SK-N-SH treated with all-trans-retinoic acid at 6 μM for 48 hours (cell line): ENCODE measurements around the gene FNDC1.

Experiments used
- TOX ChIP-seq: fragments of 250-450 bp; sonication (Bioruptor Pico); IDR thresholded peaks from 2 replicates; pipeline ENCODE4 v1.8.0; 2021; ENCODE audit warnings: mild to moderate bottlenecking, moderate library complexity, borderline replicate concordance
- ZFP3 ChIP-seq: fragments of 250-450 bp; sonication (Bioruptor Pico); IDR thresholded peaks from 2 replicates; pipeline ENCODE4 v1.5.0; 2020; ENCODE audit warnings: mild to moderate bottlenecking, moderate library complexity
- ZNF565 ChIP-seq: fragments of 450-650 bp; formaldehyde crosslinking; conservative IDR thresholded peaks from 2 replicates; pipeline ENCODE4 v1.5.0; 2020; ENCODE audit warnings: low read depth, mild to moderate bottlenecking, moderate library complexity
- TF ChIP-seq, protein P1 (sequence below): fragments of 250-450 bp; sonication (Bioruptor Pico); IDR thresholded peaks from 2 replicates; pipeline ENCODE4 v1.8.0; 2020; ENCODE audit warnings: mild to moderate bottlenecking, moderate library complexity, borderline replicate concordance

DNA sequence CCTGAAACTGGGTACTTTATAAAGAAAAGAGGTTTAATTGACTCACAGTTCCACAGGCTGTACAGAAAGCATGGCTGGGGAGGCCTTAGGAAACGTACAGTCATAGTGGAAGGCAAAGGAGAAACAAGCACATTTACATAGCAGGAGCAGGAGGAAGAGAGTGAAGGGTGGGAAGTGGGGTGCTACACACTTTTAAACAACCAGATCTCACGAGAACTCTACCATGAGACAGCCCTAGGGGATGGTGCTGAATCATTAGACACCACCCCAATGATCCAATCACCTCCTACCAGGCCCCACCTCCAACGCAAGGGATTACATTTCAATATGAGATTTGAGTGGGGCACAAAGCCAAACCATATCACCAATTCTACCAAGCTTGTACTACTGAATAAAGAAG lies 7.4 kb upstream of the FNDC1 start:
- no peak for TF ChIP-seq ZFP3
- no peak for TF ChIP-seq ZNF565 (CRISPR knock-in tag)
- TF ChIP-seq, protein P1, sequence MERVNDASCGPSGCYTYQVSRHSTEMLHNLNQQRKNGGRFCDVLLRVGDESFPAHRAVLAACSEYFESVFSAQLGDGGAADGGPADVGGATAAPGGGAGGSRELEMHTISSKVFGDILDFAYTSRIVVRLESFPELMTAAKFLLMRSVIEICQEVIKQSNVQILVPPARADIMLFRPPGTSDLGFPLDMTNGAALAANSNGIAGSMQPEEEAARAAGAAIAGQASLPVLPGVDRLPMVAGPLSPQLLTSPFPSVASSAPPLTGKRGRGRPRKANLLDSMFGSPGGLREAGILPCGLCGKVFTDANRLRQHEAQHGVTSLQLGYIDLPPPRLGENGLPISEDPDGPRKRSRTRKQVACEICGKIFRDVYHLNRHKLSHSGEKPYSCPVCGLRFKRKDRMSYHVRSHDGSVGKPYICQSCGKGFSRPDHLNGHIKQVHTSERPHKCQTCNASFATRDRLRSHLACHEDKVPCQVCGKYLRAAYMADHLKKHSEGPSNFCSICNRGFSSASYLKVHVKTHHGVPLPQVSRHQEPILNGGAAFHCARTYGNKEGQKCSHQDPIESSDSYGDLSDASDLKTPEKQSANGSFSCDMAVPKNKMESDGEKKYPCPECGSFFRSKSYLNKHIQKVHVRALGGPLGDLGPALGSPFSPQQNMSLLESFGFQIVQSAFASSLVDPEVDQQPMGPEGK, result no peak
- no peak for TF ChIP-seq TOX (CRISPR knock-in tag)
